GM18907 (cell line): ENCODE results near the gene RPL29.
"Not testable (repeated sequence)": the region's sequence is repeated elsewhere in the genome, so short reads cannot be mapped to it uniquely, and the experiment has no call there.

Experiments
- ATAC-seq: cut with Tn5 transposase; IDR thresholded peaks from one replicate; pipeline ENCODE4 v1.9.1; 2021; ENCODE audit warnings: mild to moderate bottlenecking, moderate library complexity; ENCODE audit not compliant: unreplicated experiment

The RPL29 gene

DNA sequence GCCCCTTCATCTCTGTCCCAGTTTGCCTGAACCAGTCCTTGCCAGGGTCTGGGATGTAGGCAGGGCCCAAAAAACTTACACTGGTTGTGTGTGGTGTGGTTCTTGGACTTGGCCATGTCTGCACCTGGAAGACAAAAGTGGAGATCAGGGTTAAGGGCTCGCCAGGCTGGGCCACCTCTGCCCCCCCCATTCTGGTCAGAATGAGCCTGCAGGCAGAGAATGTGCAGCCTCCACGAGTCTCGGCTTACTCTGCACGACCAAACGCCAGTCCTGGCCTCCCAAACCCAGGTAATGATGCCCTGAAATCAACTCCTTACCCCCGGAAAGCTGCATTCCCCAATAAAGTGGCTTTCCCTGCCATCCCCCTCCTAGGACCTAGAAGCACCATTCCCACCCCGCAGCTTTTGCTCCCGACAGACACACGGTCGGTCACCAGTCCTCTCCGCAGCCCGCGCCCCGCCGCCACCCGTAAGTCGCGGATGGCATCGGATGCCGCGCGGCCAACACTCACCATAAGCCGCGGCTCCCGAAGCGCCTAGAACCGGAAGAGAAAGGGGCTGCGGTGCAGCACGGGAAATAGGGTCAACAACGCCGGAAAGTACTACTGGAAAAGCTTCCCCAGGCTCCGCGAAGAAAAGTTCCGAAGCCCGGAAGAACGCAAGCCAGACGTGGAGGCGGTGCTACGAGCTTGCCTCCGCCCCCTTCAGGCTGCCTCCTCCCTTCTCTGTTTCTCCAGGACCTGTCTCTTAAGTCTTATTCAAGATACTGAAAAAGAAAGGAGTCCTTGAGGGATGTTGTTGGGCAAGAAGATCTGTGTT is at the start of gene RPL29:
Gene RPL29 (minus strand): TSS at position 550 of the 818 bp plus-strand sequence. CDS start 434 bp downstream, at position 116.
- ATAC-seq, result peak; percentile 90

DNA sequence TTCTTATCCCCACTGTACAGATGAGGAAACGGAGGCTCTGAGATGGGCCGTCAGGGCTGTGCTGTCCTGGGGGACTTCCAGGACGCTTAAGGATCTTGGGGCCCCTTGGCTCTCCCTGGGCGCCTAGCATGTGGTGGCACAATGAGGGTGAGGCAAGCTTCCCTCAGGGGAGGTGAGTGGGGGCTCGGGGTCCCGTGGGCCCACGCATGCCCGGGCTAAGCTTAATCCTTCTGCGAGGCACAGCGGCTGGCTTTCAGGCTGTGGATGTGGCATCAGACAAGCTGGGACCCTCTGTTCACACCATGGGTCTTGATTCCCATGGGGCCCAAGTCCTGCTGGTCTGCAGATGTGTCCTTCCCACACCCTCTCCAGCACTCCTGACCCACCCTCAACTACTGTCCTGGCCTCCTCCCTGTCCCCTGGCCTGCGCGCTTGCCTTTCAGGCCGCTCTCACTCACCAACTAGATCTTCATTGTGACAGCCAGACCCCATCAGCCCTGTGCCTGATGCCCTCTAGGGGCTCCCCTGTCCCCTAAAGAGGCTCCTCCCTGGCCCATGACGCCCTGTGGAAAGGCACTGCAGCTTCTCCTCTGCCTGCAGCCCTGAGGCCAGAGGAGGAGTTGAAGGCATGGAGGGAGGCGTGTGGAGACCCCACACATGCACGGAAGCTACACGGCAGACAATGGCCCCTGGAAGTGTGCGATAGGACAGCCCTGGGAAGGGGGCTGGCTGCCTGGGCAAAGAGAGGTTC is 49.3 kb upstream of the RPL29 start:
- ATAC-seq, result no peak

DNA sequence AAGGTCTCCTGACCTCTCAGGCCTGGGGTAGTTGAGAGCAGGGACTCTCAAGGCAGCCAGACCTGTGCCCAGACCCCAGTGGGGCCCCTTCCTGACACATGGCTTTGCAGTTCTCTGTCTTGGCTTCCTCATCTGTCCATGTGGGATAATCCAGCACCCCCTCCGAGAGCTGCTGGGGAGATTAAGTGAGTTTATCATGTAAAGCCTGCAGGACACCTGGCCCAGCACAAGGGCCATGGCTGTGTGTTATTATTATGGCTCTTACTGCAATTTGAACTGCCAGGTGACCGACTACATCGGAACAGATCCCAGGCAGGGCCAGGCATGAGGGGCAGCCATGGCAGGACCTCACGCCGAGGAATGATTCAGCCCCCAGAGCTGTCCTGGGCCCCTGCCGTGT is 48.1 kb upstream of the RPL29 start:
- no peak for ATAC-seq

GRCh38 chr3:52043039-52043438 is 47.3 kb upstream of the RPL29 start:
- ATAC-seq, result not testable (repeated sequence)

GRCh38 chr3:52041118-52041731 is 45.5 kb upstream of the RPL29 start:
- ATAC-seq, result no peak

DNA sequence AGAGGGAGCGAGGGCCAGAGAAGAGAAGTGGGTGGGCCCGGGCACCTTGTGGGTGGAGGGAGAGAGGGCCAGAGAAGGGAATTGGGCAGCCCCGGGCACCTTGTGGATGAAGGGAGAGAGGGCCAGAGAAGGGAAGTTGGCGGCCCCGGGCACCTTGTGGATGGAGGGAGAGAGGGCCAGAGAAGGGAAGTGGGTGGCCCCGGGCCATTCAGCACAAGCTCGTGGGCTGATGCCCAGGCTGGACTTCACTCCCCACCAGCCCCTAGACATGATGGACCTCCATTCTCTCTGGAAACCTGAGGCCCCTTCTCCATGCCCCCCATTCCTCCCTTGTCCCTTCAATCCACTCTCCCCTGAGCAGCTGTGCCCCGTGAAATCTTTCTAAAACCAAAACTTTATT is 44.9 kb upstream of the RPL29 start:
- no peak for ATAC-seq

DNA sequence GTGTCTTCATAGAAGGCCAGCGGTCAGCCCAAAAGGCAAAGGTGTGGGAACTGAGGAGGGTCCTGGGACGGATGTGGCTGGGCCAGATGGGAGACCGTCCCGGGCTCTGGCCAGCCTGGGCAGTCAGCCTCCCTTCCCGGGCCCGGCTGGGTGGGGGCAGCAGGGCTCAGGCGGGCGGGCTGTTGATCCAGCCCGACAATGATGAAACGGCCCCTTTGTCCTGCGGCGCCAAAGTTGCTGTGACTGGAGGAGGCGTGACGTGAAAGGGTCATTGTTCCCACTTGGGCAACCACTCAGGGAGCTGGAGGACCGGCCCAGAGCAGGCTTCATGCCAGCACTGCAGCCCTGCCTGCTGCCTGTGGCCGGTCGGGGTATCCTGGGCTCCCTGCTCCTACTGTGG is 44.2 kb upstream of the RPL29 start:
- ATAC-seq, result no peak

DNA sequence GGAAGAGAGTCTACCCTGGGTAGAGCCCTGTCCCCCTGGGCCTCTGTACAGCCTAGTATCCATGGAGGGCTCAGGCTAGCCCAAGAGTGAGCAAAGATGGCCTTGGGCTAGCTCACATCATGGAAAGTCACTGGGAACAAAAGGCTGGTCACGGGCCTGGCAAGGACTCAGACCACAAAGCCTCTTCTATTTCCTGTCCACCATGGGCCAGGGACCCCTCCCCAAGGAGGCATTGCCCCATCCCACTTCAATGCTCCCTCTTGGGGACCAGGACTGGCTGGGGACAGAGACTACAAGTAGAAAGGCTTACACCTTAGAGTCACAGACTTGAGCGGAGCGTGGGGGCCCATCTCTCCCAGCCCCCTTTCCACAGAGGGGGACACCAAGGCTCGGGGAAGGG is 43.7 kb upstream of the RPL29 start:
- no peak for ATAC-seq

DNA sequence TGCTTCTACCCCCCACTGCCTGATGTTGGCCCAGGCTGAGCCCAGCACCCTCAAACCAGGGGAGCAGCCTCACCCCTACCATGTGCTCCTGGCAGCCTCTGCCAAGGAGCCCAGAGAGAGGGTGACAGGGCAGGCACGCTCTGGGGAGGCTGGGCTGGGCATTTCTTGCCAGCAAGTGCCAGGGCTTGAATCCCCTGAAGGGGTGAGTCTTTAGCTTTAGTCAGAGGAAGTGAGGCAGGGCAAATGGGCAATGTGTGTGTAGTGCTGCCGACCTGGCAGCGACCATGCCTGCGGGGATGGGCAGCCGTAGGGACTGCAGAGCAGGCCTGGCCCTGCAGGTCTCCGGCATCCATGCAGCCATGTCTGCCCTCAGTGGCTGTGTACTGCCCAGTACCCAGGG is 42.5 kb upstream of the RPL29 start:
- ATAC-seq, result no peak

GRCh38 chr3:52037291-52037690 is 41.6 kb upstream of the RPL29 start:
- no peak for ATAC-seq

- no peak for ATAC-seq
Observed at GRCh38 chr3:52036829-52037228, 41.1 kb upstream of the RPL29 start.

- ATAC-seq, result peak; percentile 81
Observed at GRCh38 chr3:52036222-52036694, 40.6 kb upstream of the RPL29 start.

DNA sequence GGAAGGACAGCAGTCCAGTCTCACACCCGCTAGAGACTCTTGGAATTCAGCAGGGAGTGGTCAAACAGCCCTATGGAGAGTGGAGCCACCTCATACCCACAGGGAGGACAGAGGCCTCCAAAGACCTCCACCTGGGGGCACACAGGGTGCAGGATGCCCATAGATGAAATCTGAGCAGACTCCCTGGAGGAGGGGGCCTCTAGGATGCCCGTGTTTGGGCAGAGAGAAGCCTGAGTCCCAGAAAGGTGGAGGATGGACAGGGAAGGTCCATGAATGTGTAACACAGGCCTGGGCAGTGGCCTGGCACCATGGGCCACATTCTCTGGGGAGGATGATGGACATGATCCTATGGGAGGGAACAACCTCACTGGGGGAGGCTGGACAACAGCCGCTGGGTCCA is 39.0 kb upstream of the RPL29 start:
- ATAC-seq, result no peak

GRCh38 chr3:52034212-52034611 is 38.5 kb upstream of the RPL29 start:
- ATAC-seq, result no peak

GRCh38 chr3:52033748-52034147 is 38.1 kb upstream of the RPL29 start:
- ATAC-seq, result not testable (repeated sequence)

DNA sequence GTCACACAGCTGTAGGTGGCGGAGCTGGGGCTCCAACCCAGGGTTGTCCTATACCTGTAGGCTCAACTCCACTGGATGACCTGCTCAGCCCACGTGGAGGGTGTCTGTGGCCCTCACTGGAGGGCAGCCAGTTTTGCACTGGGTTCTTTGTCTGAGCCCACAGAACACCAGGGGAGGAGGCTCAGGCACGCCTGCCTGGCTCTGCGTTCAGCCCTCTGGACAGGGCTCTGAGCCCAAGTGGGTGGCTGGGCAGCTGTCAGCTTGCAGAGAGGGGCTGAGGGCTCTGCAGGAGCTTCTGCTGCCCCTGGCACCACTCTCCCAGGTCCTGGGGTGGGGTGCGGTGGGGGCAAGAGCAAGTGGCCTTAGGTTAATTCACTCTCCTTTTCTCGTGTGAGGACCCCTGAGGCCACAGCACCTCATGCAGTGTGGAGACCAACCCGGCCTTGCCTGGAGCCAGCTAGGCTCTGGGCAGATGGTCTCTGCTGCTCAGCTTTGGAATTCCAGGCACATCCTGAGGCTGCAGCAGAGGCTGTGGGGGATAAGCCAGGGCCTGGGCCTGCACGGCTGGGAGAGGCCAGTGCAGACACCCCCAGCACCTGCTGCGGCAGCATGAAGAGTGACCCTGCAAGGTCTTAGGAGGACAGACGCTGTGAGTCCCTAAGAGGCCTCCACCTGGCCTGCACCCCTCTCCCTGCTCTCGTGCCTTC is 37.2 kb upstream of the RPL29 start:
- no peak for ATAC-seq

GRCh38 chr3:52031896-52032295 is 36.2 kb upstream of the RPL29 start:
- ATAC-seq, result no peak

GRCh38 chr3:52030714-52031310 is 35.1 kb upstream of the RPL29 start:
- ATAC-seq, result no peak

DNA sequence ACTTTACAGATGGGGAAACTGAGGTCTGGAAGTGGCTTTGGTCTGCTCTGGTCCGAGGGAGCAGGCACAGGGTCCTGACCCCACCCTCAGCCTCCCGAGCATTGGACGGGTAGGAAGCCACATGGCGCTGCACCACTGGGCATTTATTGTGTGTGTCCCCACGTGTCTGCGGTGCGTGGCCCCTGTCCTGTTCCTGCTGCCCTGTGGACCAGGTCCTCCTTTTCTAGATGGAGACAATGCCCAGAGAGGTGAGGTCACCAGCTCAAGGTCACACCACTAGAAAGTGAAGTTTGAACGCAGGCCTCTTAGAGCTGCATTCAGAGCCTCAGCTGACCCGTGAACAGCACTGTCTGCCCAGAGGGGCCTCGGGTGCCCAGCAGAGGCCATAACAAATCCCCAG is 33.8 kb upstream of the RPL29 start:
- no peak for ATAC-seq

- no peak for ATAC-seq
Observed at GRCh38 chr3:52029053-52029452, 33.4 kb upstream of the RPL29 start.

DNA sequence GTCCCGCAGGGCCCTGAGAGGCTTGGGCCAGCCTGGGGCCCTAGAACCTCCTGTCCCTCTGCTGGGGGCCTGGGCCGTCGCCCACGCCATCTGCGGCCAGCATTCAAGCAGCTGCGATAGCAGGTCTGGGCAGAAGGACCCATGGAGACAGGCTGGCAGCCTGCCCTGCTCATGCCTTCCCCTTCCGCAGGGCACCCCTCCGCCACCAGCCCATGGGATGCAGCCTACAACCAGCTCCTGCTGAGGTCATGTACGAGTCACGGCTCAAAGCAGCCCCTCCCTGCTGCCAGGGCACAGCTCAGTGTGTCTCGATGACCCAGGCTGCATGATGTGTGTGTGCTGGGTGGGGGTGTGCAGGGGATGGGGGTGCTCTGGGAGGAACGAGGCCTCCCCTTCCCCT is 32.9 kb upstream of the RPL29 start:
- ATAC-seq, result no peak
